ENCODE results near the gene LMF1.

DNA sequence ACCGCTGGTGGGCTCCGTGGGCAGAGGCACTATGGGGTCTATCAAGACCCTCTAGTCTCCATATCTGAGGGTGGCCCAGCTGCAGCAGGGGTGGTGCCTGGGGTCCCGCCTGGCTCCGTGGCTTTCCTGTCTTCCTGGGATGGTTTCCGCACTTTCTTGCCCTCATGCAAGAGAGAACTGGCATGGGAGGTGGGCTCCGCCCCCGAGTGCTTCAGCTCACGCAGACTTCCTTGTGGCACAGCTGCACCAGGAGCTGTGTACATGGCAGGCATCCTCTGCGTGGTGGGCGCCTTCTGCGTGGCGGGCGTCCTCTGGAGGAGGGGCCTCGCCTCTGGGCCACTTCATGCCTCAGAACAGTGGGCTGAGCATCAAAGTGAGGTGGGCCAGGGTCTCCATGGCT lies 73.1 kb downstream of the LMF1 start:
- TF ChIP-seq, protein P1, sequence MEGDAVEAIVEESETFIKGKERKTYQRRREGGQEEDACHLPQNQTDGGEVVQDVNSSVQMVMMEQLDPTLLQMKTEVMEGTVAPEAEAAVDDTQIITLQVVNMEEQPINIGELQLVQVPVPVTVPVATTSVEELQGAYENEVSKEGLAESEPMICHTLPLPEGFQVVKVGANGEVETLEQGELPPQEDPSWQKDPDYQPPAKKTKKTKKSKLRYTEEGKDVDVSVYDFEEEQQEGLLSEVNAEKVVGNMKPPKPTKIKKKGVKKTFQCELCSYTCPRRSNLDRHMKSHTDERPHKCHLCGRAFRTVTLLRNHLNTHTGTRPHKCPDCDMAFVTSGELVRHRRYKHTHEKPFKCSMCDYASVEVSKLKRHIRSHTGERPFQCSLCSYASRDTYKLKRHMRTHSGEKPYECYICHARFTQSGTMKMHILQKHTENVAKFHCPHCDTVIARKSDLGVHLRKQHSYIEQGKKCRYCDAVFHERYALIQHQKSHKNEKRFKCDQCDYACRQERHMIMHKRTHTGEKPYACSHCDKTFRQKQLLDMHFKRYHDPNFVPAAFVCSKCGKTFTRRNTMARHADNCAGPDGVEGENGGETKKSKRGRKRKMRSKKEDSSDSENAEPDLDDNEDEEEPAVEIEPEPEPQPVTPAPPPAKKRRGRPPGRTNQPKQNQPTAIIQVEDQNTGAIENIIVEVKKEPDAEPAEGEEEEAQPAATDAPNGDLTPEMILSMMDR (IDR thresholded peaks at IDR 0.05; ENCODE audit: insufficient read depth, low read length, poor library complexity, severe bottlenecking), result no peak
- TF ChIP-seq EZH2phosphoT487 (conservative IDR thresholded peaks at IDR 0.05; ENCODE audit: low read length), result no peak

Measured in SU-DHL-6 (cell line).